IPS DF 4.7 (cell line): ENCODE measurements around the gene NDE1.

ENCODE experiments used
- DNase-seq: peaks from one replicate; pipeline ENCODE4 v3.0.0-alpha.2; 2013; ENCODE audit warnings: low spot score; ENCODE audit errors: extremely low read depth

Gene NDE1

DNA sequence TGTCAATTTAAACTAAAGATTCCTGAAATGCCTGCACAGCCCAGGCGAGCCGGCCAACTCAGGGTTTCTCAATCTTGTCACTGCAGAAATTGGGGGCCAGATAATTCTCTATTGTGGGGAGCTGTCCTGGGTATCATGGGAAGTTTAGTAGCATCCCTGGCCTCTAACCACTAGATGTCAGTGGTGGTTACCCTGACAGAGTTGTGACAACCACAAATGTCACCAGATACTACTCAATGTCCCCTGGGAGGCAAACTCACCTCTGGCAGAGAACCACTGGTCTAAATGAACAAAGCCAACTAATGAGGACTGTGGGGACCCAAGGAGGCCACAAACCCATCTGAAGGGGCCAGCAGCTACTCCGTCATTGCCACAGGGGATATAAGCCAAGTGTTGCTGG lies 115.8 kb downstream of the NDE1 start:
- DNase-seq: no peak

DNA sequence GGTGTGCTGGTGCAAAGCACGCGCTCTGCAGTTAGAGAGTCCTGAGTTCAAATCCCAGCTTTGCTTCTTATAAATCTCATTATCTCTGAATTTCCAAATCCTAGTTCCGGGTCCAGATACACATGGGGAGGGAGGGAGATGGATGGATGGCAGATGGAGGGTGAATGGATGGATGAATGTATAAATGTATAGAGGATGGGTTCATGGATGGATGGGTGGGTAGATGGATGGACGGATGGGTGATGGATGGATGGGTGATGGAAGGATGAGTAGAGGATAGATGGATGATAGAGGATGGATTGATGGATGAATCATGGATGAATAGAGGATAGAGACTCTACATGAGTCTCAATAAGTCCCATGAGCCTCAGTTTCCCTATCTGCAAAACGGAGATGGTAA lies 116.9 kb downstream of the NDE1 start:
- no peak for DNase-seq

DNA sequence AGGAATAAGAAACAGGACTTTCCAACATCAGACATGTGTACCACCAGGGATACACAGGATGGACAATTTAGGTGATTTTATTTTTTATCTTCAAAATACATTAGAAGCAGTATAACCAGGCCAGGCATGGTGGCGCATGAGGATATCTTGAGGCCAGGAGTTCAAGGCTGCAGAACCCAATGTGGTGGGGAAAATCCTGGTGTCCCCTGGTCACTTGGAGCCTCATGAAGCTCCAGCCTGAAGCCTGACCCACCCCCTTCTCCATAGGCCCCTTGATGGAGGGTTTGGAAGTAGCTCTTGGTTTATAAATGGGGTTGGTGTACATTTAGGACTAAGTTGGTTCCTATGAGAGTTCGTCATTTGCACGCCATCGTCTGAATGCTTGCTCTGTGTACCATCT lies 118.2 kb downstream of the NDE1 start:
- DNase-seq: no peak

DNA sequence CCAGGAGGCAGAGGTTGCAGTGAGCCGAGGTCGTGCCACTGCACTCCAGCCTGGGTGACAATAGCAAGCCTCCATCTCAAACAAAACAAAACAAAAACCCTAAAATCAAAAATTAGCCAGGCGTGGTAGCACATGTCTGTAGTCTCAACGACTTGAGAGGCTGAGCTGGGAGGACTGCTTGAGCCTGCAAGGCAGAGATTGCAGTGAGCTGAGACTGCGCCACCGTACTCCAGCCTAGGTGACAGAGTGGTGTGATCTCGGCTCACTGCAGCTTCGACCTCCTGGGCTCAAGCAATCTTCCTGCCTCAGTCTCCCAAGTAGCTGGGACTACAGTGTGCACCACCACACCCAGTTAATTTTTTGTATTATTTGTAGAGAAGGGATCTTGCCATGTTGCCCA lies 119.2 kb downstream of the NDE1 start:
- no peak for DNase-seq

DNA sequence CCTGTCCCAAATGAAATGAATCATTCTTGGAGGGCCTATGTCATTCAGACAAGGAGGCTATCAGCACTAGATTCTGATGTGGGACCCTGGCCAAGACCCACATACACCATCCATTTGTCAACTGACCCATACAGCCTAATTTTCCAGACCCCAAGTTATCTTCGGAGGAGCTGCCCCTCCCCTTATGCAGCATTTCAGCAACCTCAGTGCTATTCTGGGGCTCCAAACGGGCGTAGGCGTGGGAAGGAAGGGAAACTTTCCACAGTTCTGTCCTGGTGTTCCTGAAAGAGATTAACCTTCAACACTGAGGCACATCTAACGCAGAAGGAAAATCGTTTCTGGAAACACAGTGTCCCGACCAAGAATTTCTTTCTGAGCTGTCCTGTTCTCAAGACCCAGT lies 120.1 kb downstream of the NDE1 start:
- no peak for DNase-seq

DNA sequence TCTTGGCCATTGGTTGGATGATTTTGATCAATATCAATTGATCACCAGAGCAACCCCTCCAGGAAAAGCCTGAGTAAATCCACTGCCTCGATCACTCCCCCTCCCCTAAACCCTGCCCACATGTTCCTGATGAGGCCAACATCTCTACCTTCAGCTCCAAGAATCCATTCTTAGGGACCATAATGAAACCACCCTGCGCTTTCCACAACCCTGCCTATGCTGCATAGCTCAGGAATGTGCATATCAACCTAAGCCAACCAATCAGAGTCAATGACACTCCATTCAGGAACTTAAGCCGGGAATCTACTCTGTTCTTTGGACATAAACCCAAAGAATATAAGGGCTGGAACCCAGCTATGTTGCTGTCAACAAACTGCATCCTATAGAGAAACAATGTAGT lies 120.5 kb downstream of the NDE1 start:
- DNase-seq: no peak

DNA sequence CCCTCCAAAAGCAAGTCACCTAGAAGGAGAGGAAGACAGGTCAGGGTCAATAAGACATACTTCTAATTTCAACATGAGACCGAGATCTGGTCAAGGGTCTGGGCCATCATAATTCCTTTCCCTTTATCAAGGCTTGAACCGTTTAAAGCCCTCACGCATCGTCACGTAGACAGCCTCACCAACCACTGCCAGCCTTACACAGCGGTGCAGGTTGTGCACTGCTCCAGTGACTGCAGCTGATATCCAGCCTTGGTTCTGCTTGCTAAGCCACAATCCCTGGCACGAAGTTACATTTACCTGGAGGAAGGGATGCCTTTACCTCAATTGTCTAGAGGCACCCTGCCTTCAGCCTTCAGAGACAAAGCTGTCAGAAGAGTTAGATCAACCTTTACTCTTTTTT lies 121.6 kb downstream of the NDE1 start:
- no peak for DNase-seq

DNA sequence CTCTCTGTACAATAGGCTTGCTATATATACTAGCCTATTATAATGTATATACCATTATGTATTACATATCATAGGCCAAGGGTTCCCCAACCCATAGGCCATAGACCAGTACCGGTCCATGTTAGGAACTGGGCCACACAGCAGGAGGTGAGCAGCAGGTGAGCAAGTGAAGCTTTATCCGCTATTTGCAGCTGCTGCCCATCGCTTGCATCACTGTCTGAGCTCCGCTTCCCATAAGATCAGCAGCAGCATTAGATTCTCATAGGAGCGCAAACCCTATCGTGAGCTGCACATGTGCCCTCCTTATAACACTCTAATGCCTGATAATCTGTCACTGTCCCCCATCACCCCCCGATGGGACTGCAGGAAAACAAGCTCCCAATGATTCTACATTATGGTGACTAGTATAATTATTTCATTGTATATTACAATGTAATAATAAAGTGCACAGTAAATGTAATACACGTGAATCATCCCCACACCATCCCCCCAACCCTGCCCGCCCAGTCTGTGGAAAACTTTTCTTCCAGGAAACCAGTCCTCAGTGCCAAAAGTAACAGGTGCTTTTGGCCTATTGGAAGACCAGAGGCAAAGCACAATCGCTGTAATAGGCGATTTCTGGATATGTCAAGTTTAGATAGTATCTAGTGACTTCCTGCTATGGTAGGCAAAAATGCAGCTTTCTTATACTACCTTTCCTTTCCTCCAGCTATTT lies 122.7 kb downstream of the NDE1 start:
- no peak for DNase-seq

DNA sequence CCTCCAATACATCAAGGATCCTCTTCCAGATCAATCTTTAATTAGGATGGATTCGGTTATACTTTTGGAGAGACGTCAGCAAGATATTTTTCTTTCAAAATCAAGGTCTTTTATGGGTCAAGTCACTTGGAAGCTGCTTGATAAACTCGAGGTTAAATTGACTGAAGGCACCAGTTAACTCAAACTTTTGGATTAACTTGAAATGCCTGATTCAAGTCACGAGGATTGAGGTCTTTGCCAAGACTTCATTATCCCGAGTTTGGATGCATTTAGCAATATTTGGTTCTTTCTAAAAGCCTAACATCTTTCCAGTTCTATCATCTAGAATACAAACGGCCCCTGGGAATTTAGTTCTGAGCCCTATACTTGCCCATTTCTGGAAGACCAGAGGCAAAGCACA lies 123.9 kb downstream of the NDE1 start:
- no peak for DNase-seq

DNA sequence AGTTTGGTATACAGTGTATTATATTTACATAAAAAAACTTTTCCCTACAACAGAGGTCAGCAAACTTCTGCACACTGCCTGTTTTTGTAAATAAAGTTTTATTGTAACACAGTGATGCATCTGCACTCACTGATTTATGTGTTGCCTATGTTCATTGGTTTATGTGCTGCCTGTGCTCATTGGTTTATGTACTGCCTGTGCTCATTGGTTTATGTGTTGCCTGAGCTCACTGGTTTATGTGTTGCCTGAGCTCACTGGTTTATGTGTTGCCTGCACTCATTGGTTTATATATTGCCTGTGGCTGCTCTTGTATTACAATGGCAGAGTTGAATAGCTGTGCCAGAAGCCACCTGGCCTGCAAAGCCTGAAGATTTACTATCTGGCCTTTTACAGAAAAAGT lies 125.2 kb downstream of the NDE1 start:
- DNase-seq: no peak

DNA sequence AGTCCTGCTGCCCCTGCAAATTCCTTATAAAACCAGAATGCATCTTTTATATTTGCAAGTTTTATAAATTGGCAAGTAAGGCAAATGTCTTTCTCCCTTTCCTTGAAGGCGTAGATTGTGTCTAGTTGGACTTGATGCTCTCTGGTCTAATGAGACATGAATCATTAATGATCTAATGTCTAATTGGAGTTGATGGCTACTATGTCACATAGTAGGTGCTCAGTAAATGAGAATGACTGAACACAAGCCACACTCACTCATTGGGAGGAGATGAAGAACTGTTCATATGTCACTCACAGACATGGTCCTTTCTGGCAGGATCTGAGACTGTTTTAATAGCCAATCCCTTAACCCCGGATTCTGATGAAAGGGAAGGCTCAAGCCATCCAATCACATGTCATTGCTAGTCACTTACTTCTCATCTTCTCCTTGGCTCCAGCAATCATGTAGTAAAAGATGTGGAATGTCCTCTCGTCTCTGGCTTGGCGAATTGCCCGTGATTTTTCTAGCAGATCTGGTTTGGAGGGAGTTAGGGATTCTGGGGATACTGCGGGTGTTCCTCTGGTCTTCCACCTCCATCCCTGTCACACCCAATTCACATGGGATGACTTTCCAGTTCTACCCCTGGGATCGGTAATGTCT lies 125.7 kb downstream of the NDE1 start:
- no peak for DNase-seq
